ENCODE results near the gene IL1RAPL1. TPM values are rescaled to one million over a fixed set of nuclear protein-coding genes. Genes with fewer than 3 reads are reported as not detected.

IL1RAPL1 gene
- polyA plus RNA-seq (2012; ENCODE audit: insufficient read depth, insufficient read length, low read depth), result 0.88 TPM

- Histone ChIP-seq H3K36me3 (no peaks in the 10 kb centered on the region), H3K4me3 (ENCODE audit: low read depth, low read length) (peak within 1 kb of the TSS; percentile 7), H3K27me3 (no peaks in the 10 kb centered on the region), H3K4me1 (no peaks in the 10 kb centered on the region), H3K9me3 (no peaks in the 10 kb centered on the region)
- TF ChIP-seq, protein P1, sequence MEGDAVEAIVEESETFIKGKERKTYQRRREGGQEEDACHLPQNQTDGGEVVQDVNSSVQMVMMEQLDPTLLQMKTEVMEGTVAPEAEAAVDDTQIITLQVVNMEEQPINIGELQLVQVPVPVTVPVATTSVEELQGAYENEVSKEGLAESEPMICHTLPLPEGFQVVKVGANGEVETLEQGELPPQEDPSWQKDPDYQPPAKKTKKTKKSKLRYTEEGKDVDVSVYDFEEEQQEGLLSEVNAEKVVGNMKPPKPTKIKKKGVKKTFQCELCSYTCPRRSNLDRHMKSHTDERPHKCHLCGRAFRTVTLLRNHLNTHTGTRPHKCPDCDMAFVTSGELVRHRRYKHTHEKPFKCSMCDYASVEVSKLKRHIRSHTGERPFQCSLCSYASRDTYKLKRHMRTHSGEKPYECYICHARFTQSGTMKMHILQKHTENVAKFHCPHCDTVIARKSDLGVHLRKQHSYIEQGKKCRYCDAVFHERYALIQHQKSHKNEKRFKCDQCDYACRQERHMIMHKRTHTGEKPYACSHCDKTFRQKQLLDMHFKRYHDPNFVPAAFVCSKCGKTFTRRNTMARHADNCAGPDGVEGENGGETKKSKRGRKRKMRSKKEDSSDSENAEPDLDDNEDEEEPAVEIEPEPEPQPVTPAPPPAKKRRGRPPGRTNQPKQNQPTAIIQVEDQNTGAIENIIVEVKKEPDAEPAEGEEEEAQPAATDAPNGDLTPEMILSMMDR (IDR thresholded peaks at IDR 0.05; ENCODE audit: low read depth, low read length), result 0 out of 2 replicates have a peak, but pooled peaks have one; percentile 12
- DNase-seq, result no peak
Observed at GRCh38 chrX:28586981-28587551, at the start of gene IL1RAPL1. Gene IL1RAPL1 (plus strand): TSS chrX:28587446.

DNA sequence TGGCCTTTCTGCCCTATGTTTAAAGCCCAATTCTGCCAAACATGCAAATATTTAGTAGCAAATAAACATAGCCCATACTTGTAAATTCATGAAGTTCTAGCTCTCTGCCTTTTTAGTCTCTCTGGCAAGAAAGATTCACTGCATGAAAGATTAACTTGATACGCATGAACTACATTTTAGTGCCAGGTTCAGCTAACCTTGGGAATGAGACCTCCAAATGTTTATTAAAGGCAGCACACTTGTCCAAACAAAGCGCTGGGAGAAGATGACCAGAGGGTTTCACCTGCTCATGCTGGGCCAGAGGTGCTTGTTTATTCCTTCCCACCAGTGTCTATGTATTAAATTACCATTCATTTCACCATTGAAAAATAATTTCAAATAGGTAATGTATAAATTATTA is 44.5 kb upstream of the IL1RAPL1 start:
- Histone ChIP-seq H3K27me3 (no peaks in the 10 kb centered on the region), H3K36me3 (no peaks in the 10 kb centered on the region), H3K9me3 (no peaks in the 10 kb centered on the region), H3K4me3 (ENCODE audit: low read depth, low read length) (no peak overlapping the region), H3K4me1 (no peaks in the 10 kb centered on the region)
- TF ChIP-seq, protein P1 (IDR thresholded peaks at IDR 0.05; ENCODE audit: low read depth, low read length), result no peak
- DNase-seq, result no peak

DNA sequence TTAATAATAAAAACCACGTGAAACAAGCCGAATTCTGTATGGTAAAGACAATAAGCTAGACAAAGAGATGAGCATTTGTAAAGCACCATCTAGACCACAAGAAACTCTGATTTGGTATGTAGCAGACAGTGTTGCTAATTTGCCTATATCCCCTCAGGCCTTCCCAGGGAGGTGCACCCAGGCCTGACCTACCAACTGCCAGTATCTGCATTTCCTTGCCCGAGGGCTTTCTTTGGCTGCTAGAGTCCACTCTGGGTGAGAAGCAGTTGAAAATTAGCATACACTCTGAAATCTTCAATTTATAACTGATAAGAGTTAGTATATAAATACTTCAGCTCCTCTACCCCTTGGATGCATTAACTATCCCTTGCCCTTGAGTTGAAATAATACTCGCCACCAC is 37.4 kb upstream of the IL1RAPL1 start:
- H3K9me3 ChIP-seq, result no peaks in the 10 kb centered on the region

DNA sequence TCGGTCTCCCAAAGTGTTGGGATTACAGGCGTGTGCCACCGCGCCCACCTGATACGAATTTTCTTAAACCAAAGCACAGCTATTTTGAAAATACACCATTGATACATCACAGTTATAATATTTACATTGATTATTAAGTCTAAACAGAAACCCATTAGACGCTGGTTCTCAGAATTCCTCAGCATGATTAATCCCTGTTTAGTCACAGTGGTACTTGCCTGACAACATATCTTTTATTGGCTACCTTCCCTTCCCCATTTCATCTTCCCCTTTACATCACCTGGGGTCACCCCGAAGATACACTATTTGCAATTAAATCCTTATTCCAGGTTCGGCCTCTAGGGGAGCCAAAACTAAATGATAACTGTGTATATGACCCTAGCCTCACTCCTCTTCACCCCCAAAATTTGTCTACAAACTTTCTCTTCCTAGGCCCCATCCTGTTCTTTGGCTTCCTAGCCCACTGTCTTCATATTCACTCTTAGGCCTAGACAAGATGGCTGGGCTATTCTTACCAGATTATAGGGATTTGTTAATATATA is 36.8 kb upstream of the IL1RAPL1 start:
- no peaks in the 10 kb centered on the region for H3K36me3 ChIP-seq
- H3K4me1 ChIP-seq, result no peaks in the 10 kb centered on the region
- DNase-seq, result no peak
- TF ChIP-seq, protein P1 (IDR thresholded peaks at IDR 0.05; ENCODE audit: low read depth, low read length), result no peak; the same call in 1 of the 2 replicates
- no peaks in the 10 kb centered on the region for H3K27me3 ChIP-seq
- no peak overlapping the region for H3K4me3 ChIP-seq (ENCODE audit: low read depth, low read length)
- no peaks in the 10 kb centered on the region for H3K9me3 ChIP-seq

More for the DNA sequence above, 37.4 kb upstream of the IL1RAPL1 start:
- Histone ChIP-seq H3K27me3 (no peaks in the 10 kb centered on the region), H3K4me1 (no peaks in the 10 kb centered on the region), H3K4me3 (ENCODE audit: low read depth, low read length) (no peak overlapping the region), H3K36me3 (no peaks in the 10 kb centered on the region)
- TF ChIP-seq, protein P1 (IDR thresholded peaks at IDR 0.05; ENCODE audit: low read depth, low read length), result no peak
- DNase-seq, result no peak

DNA sequence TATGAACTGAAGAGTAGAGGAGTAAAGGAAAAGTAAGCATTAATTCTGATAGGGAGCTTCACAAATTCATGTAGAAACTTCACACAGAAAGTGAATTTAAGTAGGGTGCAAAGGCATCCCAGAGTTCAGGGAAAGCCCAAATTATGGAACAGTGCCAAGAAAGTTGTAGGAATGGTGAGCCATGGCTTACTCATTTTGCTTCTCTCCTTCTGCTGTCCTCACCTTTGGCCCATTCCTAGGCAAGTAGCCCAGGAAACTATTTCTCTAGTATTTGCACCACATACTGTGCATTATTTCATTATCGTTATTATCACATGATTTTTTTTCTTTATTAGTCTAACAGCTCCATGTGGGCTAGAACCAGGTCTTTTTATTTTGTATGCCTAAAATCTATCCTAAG is 34.9 kb upstream of the IL1RAPL1 start:
- TF ChIP-seq, protein P1 (IDR thresholded peaks at IDR 0.05; ENCODE audit: low read depth, low read length), result no peak
- DNase-seq, result no peak
- H3K36me3 ChIP-seq, result no peaks in the 10 kb centered on the region

More for the DNA sequence above, 34.9 kb upstream of the IL1RAPL1 start:
- no peaks in the 10 kb centered on the region for H3K27me3 ChIP-seq
- H3K4me3 ChIP-seq (ENCODE audit: low read depth, low read length), result no peak overlapping the region
- H3K9me3 ChIP-seq, result no peaks in the 10 kb centered on the region
- H3K4me1 ChIP-seq, result no peaks in the 10 kb centered on the region
